ENCODE measurements around the gene PNPLA7. TPM values are rescaled to one million over a fixed set of nuclear protein-coding genes. Genes with fewer than 3 reads are reported as not detected.

PNPLA7 gene
- total RNA-seq, 1 donor from 2014 or later = 3.9 TPM

DNA sequence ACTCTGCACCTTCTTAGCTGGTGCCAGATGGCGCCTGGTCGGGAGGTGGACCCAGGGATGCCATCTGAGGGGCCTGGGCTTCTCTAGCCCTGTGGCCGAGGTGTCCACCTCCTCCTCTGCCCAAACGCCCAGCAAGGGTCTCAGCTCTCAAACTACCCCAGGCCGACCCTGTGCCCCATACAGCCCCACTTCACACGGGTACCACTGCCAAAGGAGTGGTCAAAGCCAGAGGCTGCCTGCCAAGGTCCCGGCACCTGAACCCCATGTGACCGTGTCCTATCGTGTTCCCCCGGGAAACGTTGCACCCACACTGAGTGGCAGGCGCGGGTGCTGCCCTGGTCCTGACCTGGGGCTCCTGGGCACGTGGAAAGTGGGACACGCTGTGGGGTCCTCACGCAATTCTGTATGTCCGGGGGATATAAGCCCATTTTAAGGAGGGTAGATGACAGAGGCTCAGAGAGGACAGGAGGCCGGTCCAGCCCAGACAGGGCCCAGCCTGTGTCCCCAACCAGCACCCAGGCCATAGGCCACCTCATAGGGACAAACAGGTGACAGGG lies 111.0 kb downstream of the PNPLA7 start:
- TF ChIP-seq CTCF (IDR thresholded peaks at IDR 0.05; ENCODE audit: unreplicated experiment) = no peak
- H3K27ac Mint-ChIP-seq (ENCODE audit: unreplicated experiment) = no peak overlapping the region
- no peak for DNase-seq (ENCODE audit: low spot score)
- no peaks in the 10 kb centered on the region for H3K9me3 Mint-ChIP-seq (ENCODE audit: unreplicated experiment)
- peaks cover 2% of the 10 kb centered on the region for H3K4me1 Mint-ChIP-seq (ENCODE audit: unreplicated experiment)
- H3K4me3 Mint-ChIP-seq (ENCODE audit: unreplicated experiment) = no peak overlapping the region
- peaks cover 5% of the 10 kb centered on the region for H3K27me3 Mint-ChIP-seq (ENCODE audit: unreplicated experiment)
- peaks cover 3% of the 10 kb centered on the region for H3K36me3 Mint-ChIP-seq (ENCODE audit: low read depth, unreplicated experiment)

DNA sequence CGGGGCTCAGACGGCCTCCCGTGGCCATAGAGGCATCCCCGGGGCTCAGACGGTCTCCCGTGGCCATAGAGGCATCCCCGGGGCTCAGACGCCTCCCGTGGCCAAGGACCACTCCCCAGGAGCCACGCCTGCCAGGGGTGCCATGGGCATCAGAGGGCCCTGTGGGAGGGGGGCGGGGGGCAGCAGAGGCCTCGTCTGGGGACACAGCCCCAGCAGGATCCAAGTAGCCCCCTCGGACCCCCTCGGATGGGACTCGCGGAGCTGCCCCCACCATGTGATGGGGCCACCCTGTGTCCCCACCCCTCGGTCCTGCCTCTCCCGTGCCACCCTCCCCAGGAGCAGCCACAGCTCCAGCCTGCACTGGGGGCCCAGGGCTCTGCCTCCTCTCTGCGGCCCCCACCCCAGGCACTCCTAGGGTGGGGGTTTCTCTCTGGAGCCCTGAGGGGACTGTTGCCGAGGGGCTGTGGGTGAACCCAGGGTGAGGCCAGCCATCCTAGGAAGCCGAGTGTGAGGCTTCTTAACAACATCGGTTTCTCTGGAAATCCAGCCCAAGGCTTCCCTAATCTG lies 111.5 kb downstream of the PNPLA7 start:
- H3K36me3 Mint-ChIP-seq (ENCODE audit: low read depth, unreplicated experiment) = peaks cover 3% of the 10 kb centered on the region
- TF ChIP-seq CTCF (IDR thresholded peaks at IDR 0.05; ENCODE audit: unreplicated experiment) = no peak
- H3K9me3 Mint-ChIP-seq (ENCODE audit: unreplicated experiment) = no peaks in the 10 kb centered on the region
- H3K27me3 Mint-ChIP-seq (ENCODE audit: unreplicated experiment) = peaks cover 5% of the 10 kb centered on the region
- no peak overlapping the region for H3K4me3 Mint-ChIP-seq (ENCODE audit: unreplicated experiment)
- H3K27ac Mint-ChIP-seq (ENCODE audit: unreplicated experiment) = no peak overlapping the region
- H3K4me1 Mint-ChIP-seq (ENCODE audit: unreplicated experiment) = peaks cover 2% of the 10 kb centered on the region
- DNase-seq (ENCODE audit: low spot score) = no peak

DNA sequence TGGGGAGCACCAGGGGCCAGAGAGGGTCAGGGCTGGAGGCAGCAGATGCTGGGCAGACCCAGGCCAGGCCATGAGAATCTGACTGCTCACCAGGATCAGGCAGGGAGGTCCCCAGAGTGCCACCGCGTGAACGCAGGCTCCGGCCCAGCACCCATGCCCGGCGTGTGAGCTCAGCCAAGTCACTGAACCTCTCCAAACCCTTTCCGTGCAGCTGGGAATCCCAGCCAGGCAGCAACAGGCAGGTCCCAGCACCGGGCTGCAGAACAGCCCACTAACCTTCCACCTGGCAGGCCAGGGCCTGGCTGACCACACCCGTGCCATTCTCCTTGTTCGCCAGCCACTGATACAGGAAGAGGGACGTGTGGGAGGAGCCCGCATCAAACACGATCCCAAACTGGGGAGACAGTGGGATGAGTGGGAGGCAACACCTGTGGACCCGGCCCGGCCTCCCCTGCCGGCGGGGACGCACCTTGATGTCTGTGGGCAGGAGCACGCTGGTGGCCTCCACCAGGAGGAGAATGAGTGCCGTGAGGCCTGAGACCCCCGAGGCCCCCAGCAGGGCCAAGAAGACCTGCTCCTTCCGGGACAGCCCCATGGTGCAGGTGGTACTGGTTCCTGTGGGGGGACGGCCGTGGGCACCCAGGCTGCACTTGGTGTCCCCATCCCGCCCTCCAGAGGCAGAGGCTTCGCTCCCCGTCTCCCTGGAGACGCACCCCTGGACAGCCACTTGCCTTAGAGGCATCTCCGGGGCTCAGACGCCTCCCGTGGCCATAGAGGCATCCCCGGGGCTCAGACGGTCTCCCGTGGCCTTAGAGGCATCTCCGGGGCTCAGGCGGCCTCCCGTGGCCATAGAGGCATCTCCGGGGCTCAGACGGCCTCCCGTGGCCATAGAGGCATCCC lies 112.3 kb downstream of the PNPLA7 start:
- Mint-ChIP-seq H3K27ac (ENCODE audit: unreplicated experiment) (no peak overlapping the region), H3K4me3 (ENCODE audit: unreplicated experiment) (no peak overlapping the region), H3K36me3 (ENCODE audit: low read depth, unreplicated experiment) (peaks cover 3% of the 10 kb centered on the region), H3K9me3 (ENCODE audit: unreplicated experiment) (no peaks in the 10 kb centered on the region), H3K4me1 (ENCODE audit: unreplicated experiment) (peaks cover 2% of the 10 kb centered on the region), H3K27me3 (ENCODE audit: unreplicated experiment) (peaks cover 3% of the 10 kb centered on the region)
- no peak for TF ChIP-seq CTCF (IDR thresholded peaks at IDR 0.05; ENCODE audit: unreplicated experiment)
- DNase-seq (ENCODE audit: low spot score) = no peak

GRCh38 chr9:137436761-137437600 lies 113.2 kb downstream of the PNPLA7 start:
- TF ChIP-seq CTCF (IDR thresholded peaks at IDR 0.05; ENCODE audit: unreplicated experiment) = no peak
- peaks cover 2% of the 10 kb centered on the region for H3K4me1 Mint-ChIP-seq (ENCODE audit: unreplicated experiment)
- no peak for DNase-seq (ENCODE audit: low spot score)
- no peak overlapping the region for H3K4me3 Mint-ChIP-seq (ENCODE audit: unreplicated experiment)
- H3K27me3 Mint-ChIP-seq (ENCODE audit: unreplicated experiment) = peaks cover 2% of the 10 kb centered on the region
- H3K36me3 Mint-ChIP-seq (ENCODE audit: low read depth, unreplicated experiment) = peaks cover 2% of the 10 kb centered on the region
- no peaks in the 10 kb centered on the region for H3K9me3 Mint-ChIP-seq (ENCODE audit: unreplicated experiment)
- H3K27ac Mint-ChIP-seq (ENCODE audit: unreplicated experiment) = no peak overlapping the region
